Urothelium cell line (cell line): ENCODE results near the gene MAP3K12.
"Not testable (repeated sequence)": the region's sequence is repeated elsewhere in the genome, so short reads cannot be mapped to it uniquely, and the experiment has no call there.

Experiments
- DNase-seq: peaks from one replicate; pipeline ENCODE4 v3.0.0; 2011; ENCODE audit warnings: low spot score, mixed read lengths
- FAIRE-seq: peaks from 2 replicates; lab custom pipeline; 2011; peaks lifted over from hg19 to GRCh38; lab: Jason Lieb, UNC

MAP3K12 gene

DNA sequence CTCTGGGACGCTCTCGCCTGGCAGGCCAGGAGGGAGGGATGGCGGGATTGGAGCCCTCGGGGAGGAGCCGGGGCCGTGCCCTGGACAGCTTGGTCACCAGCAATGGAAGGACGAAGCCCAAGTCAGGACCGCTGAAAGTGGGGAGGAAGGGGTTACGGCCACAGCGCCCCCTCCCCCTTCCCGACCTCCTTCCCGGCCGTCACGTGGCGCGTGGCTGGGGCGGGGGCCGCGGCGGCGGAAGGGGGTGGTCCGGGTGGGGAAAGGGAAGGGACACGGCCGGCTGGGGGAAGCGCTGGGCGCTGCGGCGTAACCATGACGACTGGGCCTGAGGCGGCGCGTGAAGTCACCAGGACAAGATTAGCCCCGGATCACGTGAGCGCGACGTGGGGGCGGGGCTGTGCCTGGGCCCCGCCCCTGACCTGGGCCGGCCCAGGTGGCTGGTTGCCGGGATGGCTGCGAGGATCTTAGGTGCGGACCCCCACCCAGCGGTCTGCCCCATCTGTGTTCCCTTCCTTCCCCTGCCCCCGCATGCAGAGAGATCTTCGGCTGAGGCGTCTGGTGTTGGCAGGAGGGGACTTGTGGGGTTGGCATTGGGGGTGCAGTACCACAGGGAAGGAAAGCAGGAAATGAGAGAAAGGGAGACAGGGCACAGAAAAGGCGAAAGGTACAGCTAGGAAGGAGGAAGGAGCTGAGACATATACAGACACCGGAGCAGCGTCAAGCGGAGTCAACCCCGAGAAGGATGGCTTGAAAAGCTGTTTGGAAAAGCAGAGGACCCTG lies 6.2 kb downstream of the MAP3K12 start:
- FAIRE-seq = peak; percentile 63
- peak; percentile 94 for DNase-seq

GRCh38 chr12:53492188-53492587 lies 7.1 kb downstream of the MAP3K12 start:
- no peak for FAIRE-seq
- DNase-seq = no peak

DNA sequence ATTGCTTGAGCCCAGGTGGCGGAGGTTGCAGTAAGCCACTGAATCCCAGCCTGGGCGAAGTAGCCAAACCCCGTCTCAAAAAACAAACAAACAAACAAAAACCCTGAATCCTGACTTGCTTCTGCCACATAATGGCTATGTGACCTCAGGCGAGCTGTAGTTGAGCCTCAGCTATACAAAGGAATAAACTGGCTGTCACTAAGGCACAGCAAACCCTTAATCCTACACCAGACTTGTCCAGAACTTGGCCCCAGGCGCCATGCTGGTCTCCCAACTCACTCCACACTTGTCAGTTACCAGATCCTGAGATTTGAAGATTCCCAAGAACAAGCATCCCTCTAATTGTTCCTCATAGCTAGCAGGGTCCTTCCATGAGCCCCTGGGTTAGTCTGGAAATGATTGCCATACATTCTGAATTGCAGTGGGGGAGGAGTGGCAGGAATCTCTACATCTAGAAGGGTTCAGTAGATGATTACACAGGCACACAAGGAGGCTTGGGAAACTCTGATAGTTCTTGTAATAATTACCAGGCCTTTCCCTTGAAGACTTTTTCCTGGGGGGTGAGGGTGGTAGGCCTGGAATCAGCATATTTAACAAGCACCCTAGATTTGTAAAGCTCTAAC lies 9.9 kb downstream of the MAP3K12 start:
- FAIRE-seq = no peak
- DNase-seq = no peak

GRCh38 chr12:53486736-53487487 lies 12.3 kb downstream of the MAP3K12 start:
- FAIRE-seq (peak; percentile 59), DNase-seq (no peak)

- DNase-seq (no peak), FAIRE-seq (no peak)
Observed at GRCh38 chr12:53485955-53486735, 13.1 kb downstream of the MAP3K12 start.

DNA sequence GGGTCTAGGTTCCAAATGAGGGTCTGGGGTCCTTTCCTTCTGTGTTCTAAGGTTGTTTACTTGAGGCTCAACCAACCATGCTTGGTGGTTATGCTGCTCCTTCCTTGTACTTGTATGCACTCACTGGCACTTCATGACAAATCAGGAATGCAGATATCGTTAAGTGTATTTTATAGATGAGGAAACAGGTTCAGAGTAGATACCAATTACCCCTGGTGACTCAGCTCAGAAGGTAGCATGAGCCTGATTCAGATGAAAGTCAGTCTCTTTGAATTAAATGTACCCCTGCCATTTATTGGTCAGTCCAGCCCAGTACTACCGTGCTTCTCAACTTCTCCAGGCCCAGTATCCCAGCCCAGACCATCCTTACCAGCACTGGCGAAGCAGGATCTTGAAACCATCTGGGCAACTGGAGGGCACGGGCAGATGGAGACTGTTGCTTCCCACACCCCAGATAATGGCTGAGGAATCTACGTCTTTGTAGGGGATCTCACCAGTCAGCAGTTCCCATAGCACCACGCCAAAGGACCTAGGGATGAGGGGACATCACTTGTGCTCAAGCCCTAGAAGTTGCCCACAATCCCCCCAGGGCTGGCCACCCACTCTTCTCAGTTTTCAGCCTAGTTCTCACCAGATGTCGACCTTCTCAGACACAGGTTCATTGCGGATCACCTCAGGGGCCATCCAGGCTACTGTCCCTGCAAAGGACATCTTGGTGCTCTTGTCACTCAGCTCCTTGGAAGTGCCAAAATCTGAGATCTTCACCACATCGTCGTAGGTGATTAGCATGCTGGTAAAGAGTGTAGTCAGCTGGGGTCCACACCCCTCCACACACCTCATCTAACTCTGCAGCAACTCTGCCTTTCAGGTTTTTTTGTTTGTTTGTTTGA lies 14.3 kb downstream of the MAP3K12 start:
- DNase-seq (no peak), FAIRE-seq (no peak)

GRCh38 chr12:53483979-53484377 lies 15.3 kb downstream of the MAP3K12 start:
- DNase-seq = no peak
- no peak for FAIRE-seq

DNA sequence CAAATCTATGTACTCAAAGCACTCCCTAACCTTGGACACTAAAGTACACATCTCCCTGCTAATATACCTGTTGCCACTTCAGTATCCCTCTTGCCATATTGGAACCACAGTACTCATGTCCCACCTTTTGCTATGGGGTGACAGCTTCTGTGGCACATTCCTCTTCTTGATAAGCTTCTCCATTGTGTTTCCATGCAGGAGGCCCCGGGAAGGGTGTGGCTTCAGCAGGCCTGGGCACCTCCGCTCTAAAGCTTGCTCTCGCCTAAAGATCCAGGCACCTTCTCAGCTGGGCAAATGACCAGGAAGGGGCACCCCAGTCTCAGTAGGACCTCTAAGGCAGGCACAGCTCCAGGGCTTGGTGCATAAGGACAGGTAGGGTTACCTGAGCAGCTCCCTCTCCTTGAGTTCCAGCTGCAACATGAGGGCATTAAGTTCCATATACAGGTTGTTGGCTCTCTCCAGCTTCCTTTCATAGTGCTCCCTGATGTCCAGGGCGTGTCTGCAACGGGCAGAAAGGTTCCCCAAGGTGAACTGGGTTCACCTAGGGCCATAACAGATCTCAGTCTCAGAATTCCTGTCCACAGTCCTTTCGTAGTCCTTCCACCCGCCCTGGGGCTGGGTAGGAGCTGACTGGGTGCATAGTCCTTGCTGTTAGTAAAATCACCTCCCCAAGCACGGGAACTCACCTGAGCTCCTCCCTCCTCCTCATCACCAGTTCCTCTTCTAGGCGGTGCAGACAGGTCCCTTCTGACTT lies 15.9 kb downstream of the MAP3K12 start:
- no peak for DNase-seq
- no peak for FAIRE-seq

- FAIRE-seq = no peak
Observed at GRCh38 chr12:53482626-53483168, 16.6 kb downstream of the MAP3K12 start.

DNA sequence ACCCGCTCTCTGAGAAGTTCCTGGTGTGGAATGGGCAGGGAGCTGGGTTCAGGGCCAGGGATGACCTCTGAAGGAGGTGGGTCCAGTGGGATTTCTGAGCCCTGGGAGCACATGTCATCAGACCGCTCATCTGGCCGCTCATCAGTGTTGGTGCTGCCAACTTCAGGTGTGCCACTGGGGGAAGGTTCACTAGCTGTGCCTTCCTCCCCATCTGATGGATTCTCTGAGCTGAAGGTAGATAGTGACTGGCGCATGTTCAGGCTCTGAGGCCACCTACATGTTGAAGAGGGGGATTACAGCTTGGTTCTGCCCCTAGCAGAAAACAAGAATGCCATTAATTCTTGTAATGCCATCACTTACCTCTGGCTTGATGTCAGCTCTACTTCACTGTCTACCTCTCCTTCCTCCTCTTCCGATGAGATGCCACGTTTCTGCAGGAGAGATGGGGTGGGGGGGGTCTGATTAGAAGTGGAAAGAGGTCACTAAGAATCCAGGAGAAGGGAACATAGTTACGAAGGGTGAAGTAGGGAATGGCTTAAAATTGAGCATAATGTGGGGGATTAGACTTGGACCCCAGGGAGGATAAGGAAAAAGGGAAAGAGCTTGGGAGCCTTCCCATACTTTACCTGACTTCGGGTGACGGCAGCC lies 17.2 kb downstream of the MAP3K12 start:
- FAIRE-seq (no peak), DNase-seq (peak; percentile 30)

More at GRCh38 chr12:53482626-53483168, 16.6 kb downstream of the MAP3K12 start:
- DNase-seq = no peak

DNA sequence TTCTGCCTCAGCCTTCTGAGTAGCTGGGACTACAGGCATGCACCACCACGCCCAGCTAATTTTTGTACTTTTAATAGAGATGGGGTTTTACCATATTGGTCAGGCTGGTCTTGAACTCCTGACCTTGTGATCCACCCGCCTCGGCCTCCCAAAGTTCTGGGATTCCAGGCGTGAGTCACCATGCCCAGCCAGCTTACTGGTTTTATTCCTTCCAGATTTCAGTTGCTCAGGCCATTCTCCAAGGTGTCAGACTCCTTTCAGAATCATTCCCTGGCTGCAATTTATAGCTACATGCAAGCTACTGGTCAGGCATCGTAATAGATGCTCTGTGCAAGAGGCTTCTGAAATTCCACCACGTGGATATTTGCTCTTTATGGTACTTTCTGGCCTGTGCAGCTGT lies 17.8 kb downstream of the MAP3K12 start:
- DNase-seq, FAIRE-seq: not testable (repeated sequence)

DNA sequence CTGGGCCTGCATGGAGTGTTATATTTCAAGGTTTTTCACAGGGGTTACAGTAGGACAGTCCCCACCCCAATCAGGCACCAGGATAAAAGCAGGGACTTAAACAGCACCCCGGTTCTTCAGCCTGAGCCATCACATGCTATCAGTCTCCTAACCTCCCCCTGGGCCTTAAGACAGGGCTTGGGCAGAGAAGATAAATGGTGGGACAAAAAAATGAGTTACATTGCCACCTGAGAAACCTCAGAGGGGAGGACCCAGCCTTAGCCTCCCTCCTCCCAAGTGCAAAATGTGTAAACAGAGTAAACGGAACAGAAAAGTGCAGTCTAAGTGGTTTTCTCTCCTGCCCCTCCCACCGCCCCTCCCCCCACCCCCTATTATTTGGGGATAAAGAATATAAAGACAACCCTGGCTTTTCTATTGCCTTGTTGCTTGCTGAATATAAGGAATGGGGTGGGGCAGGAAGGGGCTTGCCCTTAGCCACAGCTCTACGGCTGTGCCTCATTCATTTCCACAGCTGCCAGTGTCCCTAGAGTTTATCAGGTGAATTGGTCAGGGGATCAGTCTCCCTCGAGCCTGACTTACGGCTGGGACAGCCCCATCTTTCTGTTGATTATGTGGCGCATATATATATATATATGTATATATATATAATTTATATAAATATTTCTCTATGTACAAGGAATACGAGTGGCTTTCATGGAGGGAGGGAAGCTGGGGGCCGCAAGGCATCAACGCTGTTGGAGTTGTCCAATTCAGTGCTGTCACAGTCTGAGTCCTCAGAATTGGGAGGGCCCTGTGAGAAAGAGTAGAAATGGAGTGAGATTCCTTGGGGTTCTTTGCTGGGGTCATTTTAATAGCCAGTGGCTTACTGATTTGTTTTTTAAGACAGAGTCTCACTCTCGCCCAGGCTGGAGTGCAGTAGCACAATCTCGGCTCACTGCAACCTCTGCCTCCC lies 18.5 kb downstream of the MAP3K12 start:
- FAIRE-seq = no peak
- no peak for DNase-seq

DNA sequence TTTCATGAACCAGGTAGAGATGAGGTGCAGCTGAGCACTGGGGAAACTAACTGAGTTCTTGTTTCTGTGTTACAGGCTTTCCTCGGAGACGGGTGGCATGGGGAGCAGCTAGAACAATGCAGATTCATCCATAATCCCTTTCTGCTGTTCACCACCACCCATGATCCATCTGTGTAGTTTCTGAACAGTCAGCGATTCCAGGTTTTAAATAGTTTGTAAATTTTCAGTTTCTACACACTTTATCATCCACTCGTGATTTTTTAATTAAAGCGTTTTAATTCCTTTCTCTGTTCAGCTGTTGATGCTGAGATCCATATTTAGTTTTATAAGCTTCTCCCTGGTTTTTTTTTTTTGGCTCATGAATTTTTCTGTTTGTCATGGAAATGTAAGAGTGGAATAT lies 19.9 kb downstream of the MAP3K12 start:
- no peak for DNase-seq
- FAIRE-seq = no peak

GRCh38 chr12:53478865-53479264 lies 20.4 kb downstream of the MAP3K12 start:
- FAIRE-seq (no peak), DNase-seq (no peak)

GRCh38 chr12:53476769-53477209 lies 22.5 kb downstream of the MAP3K12 start:
- no peak for DNase-seq
- FAIRE-seq = no peak

DNA sequence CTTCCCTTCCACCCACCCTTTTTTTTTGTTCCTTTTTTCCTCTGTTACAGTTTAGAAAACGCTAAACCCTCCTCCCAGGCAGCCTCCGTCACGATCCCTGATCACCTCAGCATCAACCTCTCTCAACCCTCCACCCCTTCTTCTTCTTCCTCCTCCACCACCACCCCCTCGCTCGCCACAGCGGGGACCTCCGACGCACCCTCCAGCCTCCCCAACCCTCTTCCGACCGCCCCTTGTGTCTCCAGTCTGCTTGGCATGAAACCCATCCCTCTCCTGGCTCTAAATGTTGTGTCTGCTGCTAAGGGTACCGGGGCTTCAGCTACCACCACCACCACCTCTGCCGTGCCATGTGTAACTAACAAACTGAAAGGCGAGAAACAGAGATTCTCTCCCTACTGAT lies 24.4 kb downstream of the MAP3K12 start:
- no peak for DNase-seq

DNA sequence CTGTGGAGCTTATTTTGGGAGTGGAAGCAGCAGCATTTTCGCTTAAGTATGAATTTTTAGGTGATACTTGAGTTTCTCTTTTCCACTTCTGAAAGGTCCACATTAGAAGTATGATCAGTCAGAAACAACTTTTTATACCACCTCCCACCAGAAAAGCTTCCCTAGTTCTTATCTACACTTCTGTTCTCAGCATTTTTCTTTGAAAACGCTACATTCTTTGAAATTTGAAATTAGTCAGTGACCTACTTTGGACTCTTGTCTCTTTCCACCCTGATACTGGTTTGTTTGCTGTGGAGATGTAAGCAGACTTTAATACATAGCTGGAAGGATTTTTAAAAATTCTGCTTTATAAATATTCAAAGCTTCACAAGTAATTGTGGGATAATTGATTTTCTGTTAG lies 25.2 kb downstream of the MAP3K12 start:
- FAIRE-seq = no peak
- no peak for DNase-seq

More for the DNA sequence above, 24.4 kb downstream of the MAP3K12 start:
- FAIRE-seq = no peak
